ENCODE results near the gene LAMA2.

DNA sequence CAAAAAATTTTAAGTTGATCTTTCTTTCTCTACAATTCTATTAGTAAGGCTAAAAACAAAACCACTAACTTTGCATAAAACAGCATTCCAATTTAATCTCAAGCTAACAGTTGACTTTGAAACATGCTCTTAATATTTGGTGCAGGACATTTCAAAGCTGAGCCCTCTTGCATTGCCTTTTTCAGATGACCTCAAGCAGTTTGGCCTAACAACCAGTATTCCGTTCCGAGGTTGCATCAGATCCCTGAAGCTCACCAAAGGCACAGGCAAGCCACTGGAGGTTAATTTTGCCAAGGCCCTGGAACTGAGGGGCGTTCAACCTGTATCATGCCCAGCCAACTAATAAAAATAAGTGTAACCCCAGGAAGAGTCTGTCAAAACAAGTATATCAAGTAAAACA lies 633.1 kb downstream of the LAMA2 start:
- TF ChIP-seq CTCF (IDR thresholded peaks at IDR 0.05) (no peak), EP300 (IDR thresholded peaks at IDR 0.05) (no peak)
